Measurements from ENCODE around the gene RBMS1.

DNA sequence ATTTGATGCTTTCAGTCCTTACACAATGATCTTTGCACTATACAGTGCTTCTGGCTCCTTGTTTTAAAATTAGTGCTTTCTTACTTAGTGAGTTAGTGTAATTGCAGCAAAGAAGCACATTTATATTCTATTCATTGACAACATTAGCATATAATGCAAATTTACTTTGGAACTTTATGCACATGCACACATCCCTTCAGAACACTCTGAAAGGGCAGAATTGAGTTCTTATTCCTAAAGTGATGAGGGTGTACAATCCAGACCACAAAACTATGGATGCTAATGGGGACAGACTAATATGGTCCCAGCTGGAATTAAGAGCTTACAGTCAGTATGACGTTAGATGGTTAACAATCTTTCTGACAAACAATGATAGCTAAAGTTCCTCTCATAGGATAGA lies 127.1 kb downstream of the RBMS1 start:
- TF ChIP-seq, protein P1, sequence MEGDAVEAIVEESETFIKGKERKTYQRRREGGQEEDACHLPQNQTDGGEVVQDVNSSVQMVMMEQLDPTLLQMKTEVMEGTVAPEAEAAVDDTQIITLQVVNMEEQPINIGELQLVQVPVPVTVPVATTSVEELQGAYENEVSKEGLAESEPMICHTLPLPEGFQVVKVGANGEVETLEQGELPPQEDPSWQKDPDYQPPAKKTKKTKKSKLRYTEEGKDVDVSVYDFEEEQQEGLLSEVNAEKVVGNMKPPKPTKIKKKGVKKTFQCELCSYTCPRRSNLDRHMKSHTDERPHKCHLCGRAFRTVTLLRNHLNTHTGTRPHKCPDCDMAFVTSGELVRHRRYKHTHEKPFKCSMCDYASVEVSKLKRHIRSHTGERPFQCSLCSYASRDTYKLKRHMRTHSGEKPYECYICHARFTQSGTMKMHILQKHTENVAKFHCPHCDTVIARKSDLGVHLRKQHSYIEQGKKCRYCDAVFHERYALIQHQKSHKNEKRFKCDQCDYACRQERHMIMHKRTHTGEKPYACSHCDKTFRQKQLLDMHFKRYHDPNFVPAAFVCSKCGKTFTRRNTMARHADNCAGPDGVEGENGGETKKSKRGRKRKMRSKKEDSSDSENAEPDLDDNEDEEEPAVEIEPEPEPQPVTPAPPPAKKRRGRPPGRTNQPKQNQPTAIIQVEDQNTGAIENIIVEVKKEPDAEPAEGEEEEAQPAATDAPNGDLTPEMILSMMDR (conservative IDR thresholded peaks at IDR 0.05 in 1 of 2, IDR thresholded peaks at IDR 0.05 in 1 of 2; ENCODE audit: extremely low read depth in 1 of 2, insufficient read depth in 1 of 2, low read depth in 1 of 2, low read length in 2 of 2) = no peak
- TF ChIP-seq EZH2 (IDR thresholded peaks at IDR 0.05; ENCODE audit: borderline replicate concordance, low read length) = no peak
